GM18498 (cell line): Measurements from ENCODE around the gene PGAP3.

Experiments
- ATAC-seq: cut with Tn5 transposase; IDR thresholded peaks from one replicate; pipeline ENCODE4 v1.9.1; 2021; ENCODE audit warnings: mild to moderate bottlenecking, moderate library complexity; ENCODE audit not compliant: unreplicated experiment

The PGAP3 gene

GRCh38 chr17:39625198-39625785, 62.6 kb downstream of the PGAP3 start:
- ATAC-seq, result no peak

DNA sequence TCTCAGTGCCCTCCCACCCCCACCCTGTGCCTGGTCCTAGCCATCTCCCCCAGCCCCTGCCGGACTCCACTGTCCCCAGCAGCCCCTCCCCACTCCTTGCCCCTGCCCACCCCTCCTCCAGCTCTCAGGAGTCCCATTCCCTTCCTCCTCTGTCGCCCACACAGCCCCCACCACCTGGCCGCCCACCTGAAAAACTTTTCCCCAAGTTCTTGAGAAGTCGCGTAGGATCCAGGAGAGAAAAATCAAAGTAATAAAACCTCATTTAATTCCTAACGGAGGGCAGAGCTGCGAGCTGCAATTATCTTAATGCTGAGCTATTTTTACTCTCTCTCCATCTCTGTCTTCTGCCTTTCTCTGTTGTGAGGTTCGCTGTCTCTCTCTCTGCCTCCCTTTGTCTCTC, 63.5 kb downstream of the PGAP3 start:
- ATAC-seq, result no peak

GRCh38 chr17:39623356-39623950, 64.4 kb downstream of the PGAP3 start:
- peak; percentile 50 for ATAC-seq

DNA sequence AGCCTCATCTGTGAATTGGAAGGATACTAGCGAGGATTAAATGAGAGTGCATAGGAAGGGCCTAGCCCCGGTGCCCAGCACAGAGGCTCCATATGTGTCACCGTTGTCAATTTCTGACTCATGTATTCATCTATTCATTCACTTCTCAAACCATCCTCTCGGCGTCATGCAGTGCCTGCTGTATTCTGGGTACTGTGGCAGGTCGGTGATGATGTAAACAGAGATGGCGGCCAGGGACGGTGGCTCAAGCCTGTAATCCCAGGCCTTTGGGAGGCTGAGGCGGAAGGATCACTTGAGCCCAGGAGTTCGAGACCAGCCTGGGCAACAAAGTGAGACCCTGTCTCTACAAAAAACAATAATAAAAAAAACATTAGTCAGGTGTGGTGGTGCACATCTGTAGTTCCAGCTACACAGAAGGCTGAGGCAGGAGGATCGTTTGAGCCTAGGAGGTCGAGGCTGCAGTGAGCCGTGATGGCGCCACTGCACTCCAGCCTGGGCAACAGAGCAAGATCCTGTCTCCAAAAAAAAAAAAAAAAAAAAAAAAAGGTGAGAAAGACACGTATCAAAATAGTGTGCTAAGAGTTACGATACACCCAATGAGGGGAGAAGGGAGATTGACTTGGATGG, 65.4 kb downstream of the PGAP3 start:
- ATAC-seq, result peak; percentile 13

GRCh38 chr17:39621523-39622379, 66.1 kb downstream of the PGAP3 start:
- ATAC-seq, result peak; percentile 60
